Measurements from ENCODE around the gene CCDC177.

GRCh38 chr14:69553252-69553651 lies 21.4 kb downstream of the CCDC177 start:
- TF ChIP-seq EZH2 (IDR thresholded peaks at IDR 0.05; ENCODE audit: insufficient read depth, poor library complexity, severe bottlenecking) (no peak), EZH2phosphoT487 (IDR thresholded peaks at IDR 0.05; ENCODE audit: insufficient read depth, low read depth) (no peak)
